ENCODE data around the gene CPED1.
"Not testable (repeated sequence)": the region's sequence is repeated elsewhere in the genome, so short reads cannot be mapped to it uniquely, and the experiment has no call there.

DNA sequence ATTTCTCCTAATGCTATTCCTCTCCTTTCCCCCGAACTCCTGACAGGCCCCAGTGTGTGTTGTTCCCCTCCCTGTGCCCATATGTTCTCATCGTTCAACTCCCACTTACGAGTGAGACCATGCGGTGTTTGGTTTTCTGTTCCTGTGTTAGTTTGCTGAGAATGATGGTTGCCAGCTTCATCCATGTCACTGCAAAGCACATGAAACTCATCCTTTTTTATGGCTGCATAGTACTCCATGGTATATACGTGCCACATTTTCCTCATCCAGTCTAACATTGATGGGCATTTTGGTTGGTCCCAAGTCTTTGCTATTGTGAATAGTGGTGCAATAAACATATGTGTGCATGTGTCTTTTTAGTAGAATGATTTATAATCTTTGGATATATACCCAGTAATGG lies 301.4 kb downstream of the CPED1 start:
- TF ChIP-seq, protein P1, sequence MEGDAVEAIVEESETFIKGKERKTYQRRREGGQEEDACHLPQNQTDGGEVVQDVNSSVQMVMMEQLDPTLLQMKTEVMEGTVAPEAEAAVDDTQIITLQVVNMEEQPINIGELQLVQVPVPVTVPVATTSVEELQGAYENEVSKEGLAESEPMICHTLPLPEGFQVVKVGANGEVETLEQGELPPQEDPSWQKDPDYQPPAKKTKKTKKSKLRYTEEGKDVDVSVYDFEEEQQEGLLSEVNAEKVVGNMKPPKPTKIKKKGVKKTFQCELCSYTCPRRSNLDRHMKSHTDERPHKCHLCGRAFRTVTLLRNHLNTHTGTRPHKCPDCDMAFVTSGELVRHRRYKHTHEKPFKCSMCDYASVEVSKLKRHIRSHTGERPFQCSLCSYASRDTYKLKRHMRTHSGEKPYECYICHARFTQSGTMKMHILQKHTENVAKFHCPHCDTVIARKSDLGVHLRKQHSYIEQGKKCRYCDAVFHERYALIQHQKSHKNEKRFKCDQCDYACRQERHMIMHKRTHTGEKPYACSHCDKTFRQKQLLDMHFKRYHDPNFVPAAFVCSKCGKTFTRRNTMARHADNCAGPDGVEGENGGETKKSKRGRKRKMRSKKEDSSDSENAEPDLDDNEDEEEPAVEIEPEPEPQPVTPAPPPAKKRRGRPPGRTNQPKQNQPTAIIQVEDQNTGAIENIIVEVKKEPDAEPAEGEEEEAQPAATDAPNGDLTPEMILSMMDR (IDR thresholded peaks at IDR 0.05), result not testable (repeated sequence)
- not testable (repeated sequence) for TF ChIP-seq POLR2A (IDR thresholded peaks at IDR 0.05)

Measured in upper lobe of left lung (tissue), 4 donors.